HepG2 (cell line): Measurements from ENCODE around the gene PISD. TPM values are rescaled to one million over a fixed set of nuclear protein-coding genes. Genes with fewer than 3 reads are reported as not detected.

Experiments
- ATAC-seq: fragments of 200-7000 bp; cut with Tn5 transposase; 3 replicates; pipeline ENCODE4 v1.9.1; 2020; ENCODE audit warnings: mild to moderate bottlenecking, moderate library complexity
- BruUV-seq: library from RNA; stranded (reverse); fragments of 400-500 nt; replicated peaks from 2 replicates; lab custom pipeline; 2021; lab: Mats Ljungman, UMichigan
- CTCF ChIA-PET: fragments of 300-600 bp; formaldehyde crosslinking; extraction: SDS; loops from one replicate; lab custom pipeline; 2021; ENCODE audit warnings: low total read pairs, inconsistent platforms, low intra/inter-chr PET ratio; lab: Yijun Ruan, JAX
- POLR2A ChIA-PET: fragments of 350-600 bp; sonication (Branson Sonifier 250); formaldehyde crosslinking; loops from one replicate; lab custom pipeline; 2020; ENCODE audit warnings: antibody characterized with exemption, inconsistent platforms; lab: Yijun Ruan, JAX
- DNase-seq: peaks from one replicate; pipeline ENCODE4 v3.0.0-alpha.2; 2015; ENCODE audit warnings: low spot score
- FAIRE-seq: peaks from 3 replicates; lab custom pipeline; 2011; peaks lifted over from hg19 to GRCh38; lab: Jason Lieb, UNC
- H2AFZ ChIP-seq: one replicate; pipeline ENCODE4 v1.6.1; 2011; ENCODE audit warnings: low read length, inconsistent platforms
- H3K27ac ChIP-seq: fragments of 300-600 bp; 3 replicates; pipeline ENCODE4 v1.8.0; 2011; ENCODE audit warnings: mixed run types, mild to moderate bottlenecking, mixed read lengths, low read length, inconsistent platforms; ENCODE audit not compliant: insufficient read depth; ENCODE audit errors: extremely low read length
- H3K27me3 ChIP-seq, 2 experiments: fragments of 200-600 bp in 1 of 2; 2 replicates in 1 of 2; 3 replicates in 1 of 2; pipeline versions ENCODE4 v1.6.0 to v1.8.0; 2011; ENCODE audit warnings: low read length in 2 of 2, mild to moderate bottlenecking in 2 of 2, moderate library complexity in 2 of 2, inconsistent platforms in 1 of 2; ENCODE audit not compliant: insufficient read depth in 2 of 2, control insufficient read depth in 1 of 2
- H3K36me3 ChIP-seq, 2 experiments: fragments of 200-600 bp in 1 of 2; replicated peaks in 1 of 2; 2 replicates in 1 of 2; 3 replicates in 1 of 2; pipeline versions ENCODE4 v1.5.1 to v1.8.0; 2011; ENCODE audit warnings: low read length in 2 of 2, inconsistent platforms in 1 of 2; ENCODE audit not compliant: insufficient read depth in 2 of 2, control insufficient read depth in 1 of 2
- H3K4me1 ChIP-seq: 2 replicates; pipeline ENCODE4 v1.5.1; 2012; ENCODE audit warnings: low read length, inconsistent platforms; ENCODE audit not compliant: insufficient read depth
- H3K4me2 ChIP-seq: 2 replicates; pipeline ENCODE4 v1.6.0; 2011; ENCODE audit warnings: low read depth, low read length, inconsistent platforms
- H3K4me3 ChIP-seq, 3 experiments: fragments of 200-600 bp in 1 of 3; sonication (generic), shearing (Covaris generic) in 1 of 3; replicated peaks in 1 of 3; 2 replicates each; pipeline ENCODE4 v1.5.1; 2011 to 2016; ENCODE audit warnings: low read length in 3 of 3, inconsistent platforms in 2 of 3, low read depth in 2 of 3, mild to moderate bottlenecking in 2 of 3, control low read depth in 1 of 3, mixed read lengths in 1 of 3; ENCODE audit not compliant: insufficient read depth in 1 of 3
- H3K79me2 ChIP-seq: one replicate; pipeline ENCODE4 v1.6.1; 2011; ENCODE audit warnings: low read length, inconsistent platforms; ENCODE audit not compliant: insufficient read depth
- H3K9ac ChIP-seq: 2 replicates; pipeline ENCODE4 v1.6.0; 2011; ENCODE audit warnings: mild to moderate bottlenecking, low read depth, low read length, inconsistent platforms; ENCODE audit not compliant: insufficient read depth
- H3K9me3 ChIP-seq: 2 replicates; pipeline ENCODE4 v1.5.1; 2012; ENCODE audit warnings: mild to moderate bottlenecking, low read length
- H4K20me1 ChIP-seq: 2 replicates; pipeline ENCODE4 v1.6.0; 2011; ENCODE audit warnings: inconsistent platforms, mild to moderate bottlenecking, low read length, moderate library complexity; ENCODE audit not compliant: insufficient read depth
- EZH2 ChIP-seq: conservative IDR thresholded peaks from 2 replicates; pipeline ENCODE4 v1.6.1; 2012; ENCODE audit warnings: mild to moderate bottlenecking, low read depth, low read length, moderate library complexity
- GTF2F1 ChIP-seq: fragments of 150-350 bp; IDR thresholded peaks from 2 replicates; pipeline ENCODE4 v1.6.1; 2014; ENCODE audit warnings: low read length
- HOXA5 ChIP-seq: sonication (generic); formaldehyde crosslinking; IDR thresholded peaks from 2 replicates; pipeline ENCODE4 v1.4.0; 2020; ENCODE audit warnings: missing genetic modification reagents
- MBNL3 ChIP-seq: fragments of 250-450 bp; sonication (Bioruptor Pico); conservative IDR thresholded peaks from 2 replicates; pipeline ENCODE4 v1.8.0; 2022; ENCODE audit warnings: mild to moderate bottlenecking, inconsistent platforms
- RXRB ChIP-seq: IDR thresholded peaks from 2 replicates; pipeline ENCODE4 v1.6.1; 2016; ENCODE audit warnings: borderline replicate concordance, missing genetic modification reagents, missing compliant biosample characterization
- SIX4 ChIP-seq: sonication (generic); formaldehyde crosslinking; IDR thresholded peaks from 2 replicates; pipeline ENCODE4 v1.4.0; 2020; ENCODE audit warnings: missing genetic modification reagents
- SRSF1 ChIP-seq: fragments of 200-400 bp; formaldehyde crosslinking; optimal IDR thresholded peaks from 2 replicates; pipeline ENCODE3; 2017; ENCODE audit warnings: mild to moderate bottlenecking, low read depth, low read length, moderate library complexity
- ZNF17 ChIP-seq: sonication (generic); formaldehyde crosslinking; IDR thresholded peaks from 2 replicates; pipeline ENCODE4 v1.5.0; 2020; ENCODE audit warnings: mild to moderate bottlenecking, missing genetic modification reagents
- ZNF33B ChIP-seq: sonication (generic); formaldehyde crosslinking; IDR thresholded peaks from 2 replicates; pipeline ENCODE4 v1.5.1; 2020; ENCODE audit warnings: mild to moderate bottlenecking, missing genetic modification reagents
- ZNF644 ChIP-seq: IDR thresholded peaks from 2 replicates; pipeline ENCODE4 v1.6.1; 2016; ENCODE audit warnings: low read depth
- ZNF747 ChIP-seq: sonication (generic); formaldehyde crosslinking; IDR thresholded peaks from 2 replicates; pipeline ENCODE4 v1.8.1; 2023; ENCODE audit warnings: missing genetic modification reagents, mild to moderate bottlenecking, borderline replicate concordance
- WGBS: methylation state at CpG from one replicate; pipeline ENCODE4 v1.1.6; 2017; ENCODE audit warnings: low lambda C conversion rate; 5-methylcytosine and 5-hydroxymethylcytosine counted together
- in situ Hi-C: cut with HindIII; loops from 2 replicates; pipeline ENCODE4 v1.10.0; 2017; ENCODE audit warnings: low pct_unique_long_range_greater_than_20kb; ENCODE audit not compliant: extremely low pct_ligation_motif_present
- intact Hi-C: fragments of 100-400 bp; cut with micrococcal nuclease; formaldehyde crosslinking; loops from one replicate; pipeline ENCODE4 v1.10.0; 2022; ENCODE audit not compliant: unreplicated experiment
- polyA plus RNA-seq, 8 experiments: library from polyadenylated mRNA; depleted of rRNA in 3 of 8; stranded (reverse) in 7 of 8; unstranded in 1 of 8; fragments of >200 nt; fragmentation: Illumina TruSeq in 4 of 8; extraction: Trizol in 4 of 8; gene quantifications; 2 replicates each; pipeline versions ENCODE4 v1.2.1 to v1.2.3, GENCODE V29; 2011 to 2016; ENCODE audit warnings: low read depth in 4 of 8, missing spikeins in 1 of 8, mixed read lengths in 1 of 8; ENCODE audit not compliant: insufficient read depth in 1 of 8
- total RNA-seq, 5 experiments: library from RNA; depleted of rRNA; stranded (reverse); fragments of >200 nt; fragmentation: Illumina TruSeq; extraction: Trizol; gene quantifications; 2 replicates each; pipeline ENCODE4 v1.2.3, GENCODE V29; 2016; ENCODE audit warnings: low read depth in 1 of 5
- TF ChIP-seq, protein P1 (sequence below): sonication (generic); formaldehyde crosslinking; IDR thresholded peaks from 2 replicates; pipeline ENCODE4 v1.4.0; 2020; ENCODE audit warnings: missing genetic modification reagents
- TF ChIP-seq, protein P2 (sequence below): sonication (generic); formaldehyde crosslinking; IDR thresholded peaks from 2 replicates; pipeline ENCODE4 v1.4.0; 2020; ENCODE audit warnings: missing genetic modification reagents
- TF ChIP-seq, protein P3 (sequence below): sonication (generic); formaldehyde crosslinking; IDR thresholded peaks from 2 replicates; pipeline ENCODE4 v1.9.0; 2021; ENCODE audit warnings: missing genetic modification reagents, mild to moderate bottlenecking, borderline replicate concordance
- TF ChIP-seq, protein P4 (sequence below): sonication (generic); formaldehyde crosslinking; IDR thresholded peaks from 2 replicates; pipeline ENCODE4 v1.5.0; 2020; ENCODE audit warnings: missing genetic modification reagents
- TF ChIP-seq, protein P5 (sequence below): sonication (generic); formaldehyde crosslinking; IDR thresholded peaks from 2 replicates; pipeline ENCODE4 v1.8.1; 2023; ENCODE audit warnings: mild to moderate bottlenecking, inconsistent platforms, moderate library complexity, missing genetic modification reagents, borderline replicate concordance
- TF ChIP-seq, protein P6 (sequence below): fragments of 450-650 bp; IDR thresholded peaks from 2 replicates; pipeline ENCODE4 v1.6.1; 2016

Gene PISD
- total and polyA plus RNA-seq, 2 of the 13 experiments (the other 11 are each of a cell fraction or from before 2014, with no cell fraction given), result 30.1 to 47.7 TPM

DNA sequence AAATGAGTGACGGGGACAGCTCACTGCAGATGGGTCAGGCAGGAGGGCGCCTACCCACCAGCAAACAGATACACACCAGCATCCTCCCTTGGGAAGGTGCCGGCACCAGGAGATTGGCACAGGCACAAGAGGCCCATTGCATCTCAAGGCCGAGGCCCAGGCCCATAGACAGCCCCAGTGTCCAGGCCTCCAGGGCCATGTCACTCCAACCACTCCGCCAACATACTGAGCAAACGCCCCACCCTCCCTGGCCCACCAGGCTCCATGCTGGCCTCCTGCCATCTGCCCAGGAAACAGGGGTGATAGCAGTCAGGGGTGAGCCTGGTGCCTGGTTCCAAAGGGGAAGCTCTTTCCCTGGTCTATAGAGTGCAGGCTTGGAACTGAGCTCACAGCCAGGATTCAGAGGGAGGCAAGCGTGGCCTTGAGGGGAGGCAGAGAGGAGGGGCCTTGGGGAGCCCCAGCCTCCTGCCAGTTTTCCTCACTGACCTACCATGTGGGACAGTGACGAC, 34.7 kb downstream of the PISD start:
- peak overlapping the region; percentile 50 for H3K4me2 ChIP-seq
- no peaks in the 10 kb centered on the region for H3K9me3 ChIP-seq
- H3K27ac ChIP-seq, result peak overlapping the region; percentile 51
- FAIRE-seq (no peak), DNase-seq (peak; percentile 66), ATAC-seq (peak; percentile 23)
- no TSS peak for BruUV-seq
- H3K36me3 ChIP-seq, result peaks cover 8 to 17% of the 10 kb centered on the region in 2 experiments
- WGBS, result 73% methylated on average over 4 of the region's 8 CpGs
- no peak overlapping the region for H3K4me3 ChIP-seq
- H3K4me1 ChIP-seq, result peaks cover 52% of the 10 kb centered on the region
- no peak overlapping the region for H2AFZ ChIP-seq
- 0 out of 2 replicates have a peak overlapping the region, but pooled peaks have one; percentile 20 for H3K9ac ChIP-seq
- intact Hi-C loops (no loop called here), in situ Hi-C loops (no loop called here)
- CTCF ChIA-PET, result interaction anchor here (1.5 kb wide), 1 partner anchor 71 kb away, joined by 6 read pairs; no protein-coding TSS in a partner anchor
- H4K20me1 ChIP-seq, result peaks cover 42% of the 10 kb centered on the region
- H3K79me2 ChIP-seq, result peaks cover 64% of the 10 kb centered on the region
- POLR2A ChIA-PET, result interaction anchor here (1.2 kb wide), 1 partner anchor 33 kb away, joined by 3 read pairs; no protein-coding TSS in a partner anchor
- H3K27me3 ChIP-seq, result no peaks in the 10 kb centered on the region
- TF ChIP-seq, protein P1, sequence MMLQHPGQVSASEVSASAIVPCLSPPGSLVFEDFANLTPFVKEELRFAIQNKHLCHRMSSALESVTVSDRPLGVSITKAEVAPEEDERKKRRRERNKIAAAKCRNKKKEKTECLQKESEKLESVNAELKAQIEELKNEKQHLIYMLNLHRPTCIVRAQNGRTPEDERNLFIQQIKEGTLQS, result no peak
- TF ChIP-seq ZNF33B (CRISPR knock-in tag) (no peak), GTF2F1 (no peak), RXRB (no peak), MBNL3 (no peak), EZH2 (no peak), HOXA5 (CRISPR knock-in tag) (no peak), SIX4 (CRISPR knock-in tag) (no peak), SRSF1 (no peak), ZNF17 (CRISPR knock-in tag) (no peak), ZNF644 (CRISPR knock-in tag) (0 out of 2 replicates have a peak, but pooled peaks have one; percentile 11), ZNF747 (CRISPR knock-in tag) (no peak)
- TF ChIP-seq, protein P2, sequence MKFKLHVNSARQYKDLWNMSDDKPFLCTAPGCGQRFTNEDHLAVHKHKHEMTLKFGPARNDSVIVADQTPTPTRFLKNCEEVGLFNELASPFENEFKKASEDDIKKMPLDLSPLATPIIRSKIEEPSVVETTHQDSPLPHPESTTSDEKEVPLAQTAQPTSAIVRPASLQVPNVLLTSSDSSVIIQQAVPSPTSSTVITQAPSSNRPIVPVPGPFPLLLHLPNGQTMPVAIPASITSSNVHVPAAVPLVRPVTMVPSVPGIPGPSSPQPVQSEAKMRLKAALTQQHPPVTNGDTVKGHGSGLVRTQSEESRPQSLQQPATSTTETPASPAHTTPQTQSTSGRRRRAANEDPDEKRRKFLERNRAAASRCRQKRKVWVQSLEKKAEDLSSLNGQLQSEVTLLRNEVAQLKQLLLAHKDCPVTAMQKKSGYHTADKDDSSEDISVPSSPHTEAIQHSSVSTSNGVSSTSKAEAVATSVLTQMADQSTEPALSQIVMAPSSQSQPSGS (CRISPR knock-in tag), result no peak
- TF ChIP-seq, protein P3, sequence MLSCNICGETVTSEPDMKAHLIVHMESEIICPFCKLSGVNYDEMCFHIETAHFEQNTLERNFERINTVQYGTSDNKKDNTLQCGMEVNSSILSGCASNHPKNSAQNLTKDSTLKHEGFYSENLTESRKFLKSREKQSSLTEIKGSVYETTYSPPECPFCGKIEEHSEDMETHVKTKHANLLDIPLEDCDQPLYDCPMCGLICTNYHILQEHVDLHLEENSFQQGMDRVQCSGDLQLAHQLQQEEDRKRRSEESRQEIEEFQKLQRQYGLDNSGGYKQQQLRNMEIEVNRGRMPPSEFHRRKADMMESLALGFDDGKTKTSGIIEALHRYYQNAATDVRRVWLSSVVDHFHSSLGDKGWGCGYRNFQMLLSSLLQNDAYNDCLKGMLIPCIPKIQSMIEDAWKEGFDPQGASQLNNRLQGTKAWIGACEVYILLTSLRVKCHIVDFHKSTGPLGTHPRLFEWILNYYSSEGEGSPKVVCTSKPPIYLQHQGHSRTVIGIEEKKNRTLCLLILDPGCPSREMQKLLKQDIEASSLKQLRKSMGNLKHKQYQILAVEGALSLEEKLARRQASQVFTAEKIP, result no peak
- TF ChIP-seq, protein P4, sequence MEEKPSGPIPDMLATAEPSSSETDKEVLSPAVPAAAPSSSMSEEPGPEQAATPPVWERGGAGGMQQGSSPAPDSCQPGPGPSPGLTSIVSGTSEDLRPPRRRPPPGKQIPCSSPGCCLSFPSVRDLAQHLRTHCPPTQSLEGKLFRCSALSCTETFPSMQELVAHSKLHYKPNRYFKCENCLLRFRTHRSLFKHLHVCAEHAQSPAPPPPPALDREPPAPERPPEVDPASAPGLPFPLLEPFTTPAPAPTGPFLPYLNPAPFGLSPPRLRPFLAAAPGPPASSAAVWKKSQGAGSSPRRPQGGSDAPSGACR (CRISPR knock-in tag), result no peak
- TF ChIP-seq, protein P5, sequence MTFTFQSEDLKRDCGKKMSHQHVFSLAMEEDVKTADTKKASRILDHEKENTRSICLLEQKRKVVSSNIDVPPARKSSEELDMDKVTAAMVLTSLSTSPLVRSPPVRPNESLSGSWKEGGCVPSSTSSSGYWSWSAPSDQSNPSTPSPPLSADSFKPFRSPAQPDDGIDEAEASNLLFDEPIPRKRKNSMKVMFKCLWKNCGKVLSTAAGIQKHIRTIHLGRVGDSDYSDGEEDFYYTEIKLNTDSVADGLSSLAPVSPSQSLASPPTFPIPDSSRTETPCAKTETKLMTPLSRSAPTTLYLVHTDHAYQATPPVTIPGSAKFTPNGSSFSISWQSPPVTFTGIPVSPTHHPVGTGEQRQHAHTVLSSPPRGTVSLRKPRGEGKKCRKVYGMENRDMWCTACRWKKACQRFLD (CRISPR knock-in tag), result no peak
- TF ChIP-seq, protein P6, sequence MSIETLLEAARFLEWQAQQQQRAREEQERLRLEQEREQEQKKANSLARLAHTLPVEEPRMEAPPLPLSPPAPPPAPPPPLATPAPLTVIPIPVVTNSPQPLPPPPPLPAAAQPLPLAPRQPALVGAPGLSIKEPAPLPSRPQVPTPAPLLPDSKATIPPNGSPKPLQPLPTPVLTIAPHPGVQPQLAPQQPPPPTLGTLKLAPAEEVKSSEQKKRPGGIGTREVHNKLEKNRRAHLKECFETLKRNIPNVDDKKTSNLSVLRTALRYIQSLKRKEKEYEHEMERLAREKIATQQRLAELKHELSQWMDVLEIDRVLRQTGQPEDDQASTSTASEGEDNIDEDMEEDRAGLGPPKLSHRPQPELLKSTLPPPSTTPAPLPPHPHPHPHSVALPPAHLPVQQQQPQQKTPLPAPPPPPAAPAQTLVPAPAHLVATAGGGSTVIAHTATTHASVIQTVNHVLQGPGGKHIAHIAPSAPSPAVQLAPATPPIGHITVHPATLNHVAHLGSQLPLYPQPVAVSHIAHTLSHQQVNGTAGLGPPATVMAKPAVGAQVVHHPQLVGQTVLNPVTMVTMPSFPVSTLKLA, result no peak
